HCT116 (cell line): ENCODE measurements around the gene DLG5. TPM values are rescaled to one million over a fixed set of nuclear protein-coding genes. Genes with fewer than 3 reads are reported as not detected.
A peak's percentile ranks its signal among the peaks of the same experiment; 100 is the strongest.

Experiments used
- ATAC-seq: fragments of 200-7000 bp; cut with Tn5 transposase; 2 replicates; pipeline ENCODE4 v1.9.1; 2020; ENCODE audit warnings: mild to moderate bottlenecking, moderate library complexity
- BruUV-seq: library from RNA; stranded (reverse); fragments of 400-500 nt; replicated peaks from 2 replicates; lab custom pipeline; 2021; lab: Mats Ljungman, UMichigan
- CTCF ChIA-PET: fragments of 300-600 bp; sonication (Branson Sonifier 250); formaldehyde crosslinking; loops from one replicate; lab custom pipeline; 2021; ENCODE audit warnings: antibody characterized with exemption; lab: Charles Lee
- POLR2A ChIA-PET: fragments of 300-600, 350-600 bp; sonication (Branson Sonifier 250); formaldehyde crosslinking; loops from one replicate; lab custom pipeline; 2021; ENCODE audit warnings: antibody characterized with exemption; lab: Charles Lee
- RAD21 ChIA-PET, 2 experiments: fragments of 300-600 bp; sonication (Branson Sonifier 250); formaldehyde crosslinking; loops; one replicate each; lab custom pipeline; 2023; ENCODE audit warnings: low total read pairs in 2 of 2; ENCODE audit not compliant: uncharacterized antibody in 2 of 2, unreplicated experiment in 2 of 2, low non-redundant PET in 1 of 2; lab: Charles Lee
- DNase-seq: peaks from one replicate; pipeline ENCODE4 v3.0.0-alpha.2; 2010; ENCODE audit warnings: low read depth, low spot score
- H2AFZ ChIP-seq: fragments of 200-600 bp; shearing (Covaris generic), sonication (generic); 2 replicates; pipeline ENCODE4 v1.6.1; 2017; ENCODE audit warnings: low read depth, mixed run types, mixed read lengths, antibody characterized with exemption, low read length; ENCODE audit not compliant: poor library complexity, severe bottlenecking
- H3K27ac ChIP-seq: 2 replicates; pipeline ENCODE4 v1.5.1; 2012; ENCODE audit warnings: low read depth, low read length
- H3K27me3 ChIP-seq: fragments of 200-600 bp; sonication (generic); 2 replicates; pipeline ENCODE4 v1.6.1; 2016; ENCODE audit warnings: mixed run types, low read length, mixed read lengths; ENCODE audit not compliant: insufficient read depth
- H3K36me3 ChIP-seq, 2 experiments: fragments of 200-500 bp in 1 of 2; fragments of 200-600 bp in 1 of 2; sonication (Bioruptor generic) in 1 of 2; sonication (generic) in 1 of 2; 2 replicates each; pipeline versions ENCODE4 v1.5.1 to v1.6.1; 2014 to 2016; ENCODE audit warnings: low read length in 2 of 2, inconsistent platforms in 1 of 2, mixed read lengths in 1 of 2, mixed run types in 1 of 2; ENCODE audit not compliant: insufficient read depth in 2 of 2, control insufficient read depth in 1 of 2
- H3K4me1 ChIP-seq, 2 experiments: fragments of 200-600 bp in 1 of 2; sonication (generic) in 1 of 2; 2 replicates each; pipeline versions ENCODE4 v1.5.1 to v1.6.1; 2012 to 2017; ENCODE audit warnings: low read length in 2 of 2, inconsistent platforms in 1 of 2, mild to moderate bottlenecking in 1 of 2, mixed read lengths in 1 of 2, mixed run types in 1 of 2, moderate library complexity in 1 of 2; ENCODE audit not compliant: insufficient read depth in 2 of 2, control insufficient read depth in 1 of 2
- H3K4me2 ChIP-seq: fragments of 200-600 bp; sonication (generic); 2 replicates; pipeline ENCODE4 v1.6.1; 2017; ENCODE audit warnings: mixed run types, low read length, mixed read lengths
- H3K4me3 ChIP-seq, 2 experiments: fragments of 200-600 bp in 1 of 2; sonication (generic) in 1 of 2; replicated peaks in 1 of 2; 2 replicates each; pipeline ENCODE4 v1.5.1; 2011 to 2016; ENCODE audit warnings: low read length in 2 of 2, control low read depth in 1 of 2, low read depth in 1 of 2, mild to moderate bottlenecking in 1 of 2, mixed read lengths in 1 of 2, mixed run types in 1 of 2
- H3K79me2 ChIP-seq: fragments of 200-600 bp; sonication (generic); 2 replicates; pipeline ENCODE4 v1.6.1; 2017; ENCODE audit warnings: mild to moderate bottlenecking, mixed run types, low read length, moderate library complexity, mixed read lengths; ENCODE audit not compliant: insufficient read depth
- H3K9ac ChIP-seq: fragments of 200-600 bp; sonication (generic); 2 replicates; pipeline ENCODE4 v1.6.1; 2016; ENCODE audit warnings: low read length, mixed read lengths
- H3K9me2 ChIP-seq: fragments of 200-600 bp; sonication (generic), shearing (Covaris generic); 2 replicates; pipeline ENCODE4 v1.6.1; 2017; ENCODE audit warnings: mixed run types, mild to moderate bottlenecking, moderate library complexity; ENCODE audit not compliant: insufficient read depth
- H3K9me3 ChIP-seq, 2 experiments: fragments of 200-500 bp in 1 of 2; fragments of 200-600 bp in 1 of 2; sonication (Bioruptor generic) in 1 of 2; sonication (generic) in 1 of 2; 2 replicates each; pipeline ENCODE4 v1.6.1; 2014 to 2017; ENCODE audit warnings: low read length in 2 of 2, mixed read lengths in 2 of 2, inconsistent platforms in 1 of 2, low read depth in 1 of 2, mild to moderate bottlenecking in 1 of 2, mixed run types in 1 of 2, moderate library complexity in 1 of 2; ENCODE audit not compliant: control insufficient read depth in 1 of 2, insufficient read depth in 1 of 2
- H4K20me1 ChIP-seq: fragments of 200-600 bp; sonication (generic), shearing (Covaris generic); 2 replicates; pipeline ENCODE4 v1.6.1; 2017; ENCODE audit warnings: mixed run types, mild to moderate bottlenecking, moderate library complexity; ENCODE audit not compliant: insufficient read depth
- CBX3 ChIP-seq: IDR thresholded peaks from 2 replicates; pipeline ENCODE4 v1.6.1; 2012; ENCODE audit warnings: low read depth
- CEBPB ChIP-seq: IDR thresholded peaks from 2 replicates; pipeline ENCODE4 v1.6.1; 2012; ENCODE audit warnings: low read depth
- CTCF ChIP-seq, 3 experiments: fragments of 200-600 bp in 1 of 3; sonication (generic) in 1 of 3; IDR thresholded peaks in 2 of 3; conservative IDR thresholded peaks in 1 of 3; 2 replicates each; pipeline ENCODE4 v1.5.1; 2012 to 2017; ENCODE audit warnings: low read depth in 2 of 3, low read length in 2 of 3, antibody characterized with exemption in 1 of 3, borderline replicate concordance in 1 of 3, control low read depth in 1 of 3, mild to moderate bottlenecking in 1 of 3, mixed read lengths in 1 of 3, mixed run types in 1 of 3, moderate library complexity in 1 of 3; ENCODE audit not compliant: insufficient read depth in 1 of 3
- EGR1 ChIP-seq: IDR thresholded peaks from 2 replicates; pipeline ENCODE4 v1.6.1; 2012; ENCODE audit warnings: low read depth
- EZH2phosphoT487 ChIP-seq: fragments of 200-600 bp; IDR thresholded peaks from 2 replicates; pipeline ENCODE4 v1.6.1; 2018; ENCODE audit warnings: antibody characterized with exemption, borderline replicate concordance
- FOSL1 ChIP-seq: IDR thresholded peaks from 2 replicates; pipeline ENCODE4 v1.6.1; 2012; ENCODE audit warnings: low read depth
- JUND ChIP-seq: IDR thresholded peaks from 2 replicates; pipeline ENCODE4 v1.6.1; 2012
- POLR2A ChIP-seq: IDR thresholded peaks from 2 replicates; pipeline ENCODE4 v1.7.0; 2011; ENCODE audit warnings: borderline replicate concordance; ENCODE audit not compliant: insufficient read depth, insufficient read length; ENCODE audit errors: extremely low read depth
- POLR2AphosphoS5 ChIP-seq: IDR thresholded peaks from 2 replicates; pipeline ENCODE4 v1.6.1; 2011; ENCODE audit warnings: mild to moderate bottlenecking, low read depth, low read length, moderate library complexity
- SIN3A ChIP-seq: IDR thresholded peaks from 2 replicates; pipeline ENCODE4 v1.6.1; 2012; ENCODE audit warnings: low read depth
- SP1 ChIP-seq: IDR thresholded peaks from 2 replicates; pipeline ENCODE4 v1.6.1; 2012; ENCODE audit warnings: low read depth
- SRF ChIP-seq: IDR thresholded peaks from 2 replicates; pipeline ENCODE4 v1.6.1; 2012; ENCODE audit warnings: low read depth
- YY1 ChIP-seq: IDR thresholded peaks from 2 replicates; pipeline ENCODE4 v1.6.1; 2011; ENCODE audit warnings: low read length, low read depth, moderate library complexity, mild to moderate bottlenecking; ENCODE audit not compliant: insufficient replicate concordance; ENCODE audit errors: extremely low read depth
- ZFX ChIP-seq: fragments of 450-650 bp; IDR thresholded peaks from 2 replicates; pipeline ENCODE4 v1.6.1; 2017
- ZNF274 ChIP-seq: fragments of 200-500 bp; sonication (Bioruptor generic); IDR thresholded peaks from 2 replicates; pipeline ENCODE4 v1.6.1; 2014; ENCODE audit warnings: mild to moderate bottlenecking, low read depth, low read length, inconsistent platforms
- intact Hi-C: fragments of 100-400 bp; cut with micrococcal nuclease; formaldehyde crosslinking; loops from 2 replicates; pipeline ENCODE4 v1.10.0; 2022
- total RNA-seq: library from RNA; stranded (reverse); gene quantifications from one replicate; pipeline ENCODE4 v1.2.1, GENCODE V29; 2021; ENCODE audit not compliant: unreplicated experiment
- TF ChIP-seq, protein P1 (sequence below): IDR thresholded peaks from 2 replicates; pipeline ENCODE4 v1.6.1; 2012
- TF ChIP-seq, protein P2 (sequence below): IDR thresholded peaks from 2 replicates; pipeline ENCODE4 v1.6.1; 2012; ENCODE audit warnings: low read depth
- TF ChIP-seq, protein P3 (sequence below): IDR thresholded peaks from 2 replicates; pipeline ENCODE4 v1.6.1; 2012

Gene DLG5
- total RNA-seq, 1 experiment from 2014 or later = 44.8 TPM

GRCh38 chr10:77965294-77965693, 38.7 kb upstream of the DLG5 start:
- H3K79me2 ChIP-seq = no peaks in the 10 kb centered on the region
- DNase-seq = no peak
- H3K4me2 ChIP-seq = peak overlapping the region; percentile 11; the same call in 1 of the 2 replicates
- H3K9me3 ChIP-seq = peaks cover 6 to 9% of the 10 kb centered on the region in 2 experiments; a peak in 1 of 4 replicates
- no peaks in the 10 kb centered on the region for H3K36me3 ChIP-seq
- H3K9me2 ChIP-seq = no peaks in the 10 kb centered on the region
- no peaks in the 10 kb centered on the region for H3K27me3 ChIP-seq
- ChIA-PET POLR2A (no interaction called here), RAD21 (no interaction called here)
- no peak overlapping the region for H3K27ac ChIP-seq
- no TSS peak for BruUV-seq
- intact Hi-C loops = no loop called here
- TF ChIP-seq POLR2A (no peak), EGR1 (0 out of 2 replicates have a peak, but pooled peaks have one; percentile 15), ZNF274 (no peak), SIN3A (no peak), CEBPB (peak; percentile 67), CBX3 (no peak), ZFX (no peak), FOSL1 (peak; percentile 56; the same call in 1 of the 2 replicates), JUND (no peak), EZH2phosphoT487 (no peak), POLR2AphosphoS5 (no peak), YY1 (no peak)
- TF ChIP-seq, protein P1, sequence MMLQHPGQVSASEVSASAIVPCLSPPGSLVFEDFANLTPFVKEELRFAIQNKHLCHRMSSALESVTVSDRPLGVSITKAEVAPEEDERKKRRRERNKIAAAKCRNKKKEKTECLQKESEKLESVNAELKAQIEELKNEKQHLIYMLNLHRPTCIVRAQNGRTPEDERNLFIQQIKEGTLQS = 0 out of 2 replicates have a peak, but pooled peaks have one; percentile 49
- TF ChIP-seq, all 23 proteins: peak for 4
- Histone ChIP-seq H3K4me1 (peaks cover 0 to 10% of the 10 kb centered on the region in 2 experiments; a peak in 2 of 4 replicates), H3K4me3 (no peak overlapping the region), H4K20me1 (no peaks in the 10 kb centered on the region), H2AFZ (no peak overlapping the region), H3K9ac (no peak overlapping the region)
- CTCF ChIA-PET = no interaction called here
- no peak; the same call in 1 of the 2 replicates for ATAC-seq

DNA sequence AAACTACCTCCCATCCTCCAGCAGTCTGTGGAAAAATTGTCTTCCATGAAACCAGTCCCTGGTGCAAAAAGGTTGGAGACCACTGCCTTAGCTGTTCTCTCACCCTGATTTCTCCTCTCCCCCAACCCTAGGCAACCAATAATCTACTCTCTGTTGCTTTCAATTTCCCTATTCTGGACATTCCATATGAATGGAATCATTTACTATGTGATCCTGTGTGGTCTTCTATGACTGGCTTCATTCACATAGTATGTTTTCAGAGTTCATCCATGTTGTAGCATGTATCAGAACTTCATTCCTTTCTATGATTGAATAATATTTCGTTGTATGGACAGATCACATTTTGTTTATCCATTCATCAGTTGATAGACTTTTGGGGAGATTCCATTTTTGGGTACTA, 38.3 kb upstream of the DLG5 start:
- intact Hi-C loops = no loop called here
- Histone ChIP-seq H4K20me1 (no peaks in the 10 kb centered on the region), H3K4me2 (no peak overlapping the region), H3K9ac (no peak overlapping the region), H3K27ac (no peak overlapping the region), H3K9me2 (no peaks in the 10 kb centered on the region), H3K4me3 (no peak overlapping the region), H3K9me3 (peaks cover 6 to 9% of the 10 kb centered on the region in 2 experiments; a peak in 1 of 4 replicates), H3K27me3 (no peaks in the 10 kb centered on the region), H3K79me2 (no peaks in the 10 kb centered on the region), H3K4me1 (peaks cover 0 to 10% of the 10 kb centered on the region in 2 experiments; a peak in 2 of 4 replicates), H3K36me3 (no peaks in the 10 kb centered on the region), H2AFZ (no peak overlapping the region)
- ChIA-PET RAD21 (no interaction called here), CTCF (no interaction called here), POLR2A (no interaction called here)
- no peak for DNase-seq
- BruUV-seq = no TSS peak
- no peak for ATAC-seq
- TF ChIP-seq, protein P2, sequence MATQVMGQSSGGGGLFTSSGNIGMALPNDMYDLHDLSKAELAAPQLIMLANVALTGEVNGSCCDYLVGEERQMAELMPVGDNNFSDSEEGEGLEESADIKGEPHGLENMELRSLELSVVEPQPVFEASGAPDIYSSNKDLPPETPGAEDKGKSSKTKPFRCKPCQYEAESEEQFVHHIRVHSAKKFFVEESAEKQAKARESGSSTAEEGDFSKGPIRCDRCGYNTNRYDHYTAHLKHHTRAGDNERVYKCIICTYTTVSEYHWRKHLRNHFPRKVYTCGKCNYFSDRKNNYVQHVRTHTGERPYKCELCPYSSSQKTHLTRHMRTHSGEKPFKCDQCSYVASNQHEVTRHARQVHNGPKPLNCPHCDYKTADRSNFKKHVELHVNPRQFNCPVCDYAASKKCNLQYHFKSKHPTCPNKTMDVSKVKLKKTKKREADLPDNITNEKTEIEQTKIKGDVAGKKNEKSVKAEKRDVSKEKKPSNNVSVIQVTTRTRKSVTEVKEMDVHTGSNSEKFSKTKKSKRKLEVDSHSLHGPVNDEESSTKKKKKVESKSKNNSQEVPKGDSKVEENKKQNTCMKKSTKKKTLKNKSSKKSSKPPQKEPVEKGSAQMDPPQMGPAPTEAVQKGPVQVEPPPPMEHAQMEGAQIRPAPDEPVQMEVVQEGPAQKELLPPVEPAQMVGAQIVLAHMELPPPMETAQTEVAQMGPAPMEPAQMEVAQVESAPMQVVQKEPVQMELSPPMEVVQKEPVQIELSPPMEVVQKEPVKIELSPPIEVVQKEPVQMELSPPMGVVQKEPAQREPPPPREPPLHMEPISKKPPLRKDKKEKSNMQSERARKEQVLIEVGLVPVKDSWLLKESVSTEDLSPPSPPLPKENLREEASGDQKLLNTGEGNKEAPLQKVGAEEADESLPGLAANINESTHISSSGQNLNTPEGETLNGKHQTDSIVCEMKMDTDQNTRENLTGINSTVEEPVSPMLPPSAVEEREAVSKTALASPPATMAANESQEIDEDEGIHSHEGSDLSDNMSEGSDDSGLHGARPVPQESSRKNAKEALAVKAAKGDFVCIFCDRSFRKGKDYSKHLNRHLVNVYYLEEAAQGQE = no peak
- TF ChIP-seq JUND (no peak), SRF (no peak), SP1 (no peak), CTCF (IDR thresholded peaks at IDR 0.05 in 2 of 3, conservative IDR thresholded peaks at IDR 0.05 in 1 of 3; ENCODE audit: borderline replicate concordance in 1 of 3, insufficient read depth in 1 of 3, low read depth in 2 of 3, low read length in 2 of 3) (no peak)
- TF ChIP-seq, protein P3, sequence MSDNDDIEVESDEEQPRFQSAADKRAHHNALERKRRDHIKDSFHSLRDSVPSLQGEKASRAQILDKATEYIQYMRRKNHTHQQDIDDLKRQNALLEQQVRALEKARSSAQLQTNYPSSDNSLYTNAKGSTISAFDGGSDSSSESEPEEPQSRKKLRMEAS = no peak
